Measurements from ENCODE around the gene UNC93B1.
"Not testable (repeated sequence)": the region's sequence is repeated elsewhere in the genome, so short reads cannot be mapped to it uniquely, and the experiment has no call there.

Gene UNC93B1

GRCh38 chr11:67982255-67982857 lies 21.5 kb downstream of the UNC93B1 start:
- not testable (repeated sequence) for DNase-seq

- not testable (repeated sequence) for DNase-seq
Measured at GRCh38 chr11:67981226-67981625, 22.7 kb downstream of the UNC93B1 start.

- DNase-seq = peak; percentile 82
Measured at GRCh38 chr11:67978766-67979418, 25.0 kb downstream of the UNC93B1 start.

- not testable (repeated sequence) for DNase-seq
Measured at GRCh38 chr11:67974746-67975145, 29.2 kb downstream of the UNC93B1 start.

- not testable (repeated sequence) for DNase-seq
Measured at GRCh38 chr11:67965830-67966348, 38.0 kb downstream of the UNC93B1 start.

GRCh38 chr11:67964746-67965145 lies 39.2 kb downstream of the UNC93B1 start:
- DNase-seq = not testable (repeated sequence)

GRCh38 chr11:67963879-67964278 lies 40.0 kb downstream of the UNC93B1 start:
- not testable (repeated sequence) for DNase-seq

GRCh38 chr11:67963217-67963616 lies 40.7 kb downstream of the UNC93B1 start:
- not testable (repeated sequence) for DNase-seq

- not testable (repeated sequence) for DNase-seq
Measured at GRCh38 chr11:67956236-67956635, 47.7 kb downstream of the UNC93B1 start.

GRCh38 chr11:67955461-67956007 lies 48.4 kb downstream of the UNC93B1 start:
- DNase-seq = peak; percentile 60

- not testable (repeated sequence) for DNase-seq
Measured at GRCh38 chr11:67954971-67955370, 48.9 kb downstream of the UNC93B1 start.

GRCh38 chr11:67954251-67954650 lies 49.6 kb downstream of the UNC93B1 start:
- not testable (repeated sequence) for DNase-seq

- DNase-seq = not testable (repeated sequence)
Measured at GRCh38 chr11:67950705-67951104, 53.2 kb downstream of the UNC93B1 start.

GRCh38 chr11:67947785-67948184 lies 56.1 kb downstream of the UNC93B1 start:
- DNase-seq = not testable (repeated sequence)

- DNase-seq = not testable (repeated sequence)
Measured at GRCh38 chr11:67946403-67946802, 57.5 kb downstream of the UNC93B1 start.

GRCh38 chr11:67943406-67943805 lies 60.5 kb downstream of the UNC93B1 start:
- DNase-seq = not testable (repeated sequence)

Data from DMS79 (cell line).